ENCODE results near the gene CHL1. TPM values are rescaled to one million over a fixed set of nuclear protein-coding genes. Genes with fewer than 3 reads are reported as not detected.

The CHL1 gene
- total and polyA plus RNA-seq, 2 experiments from 2014 or later, result not detected

- no peaks in the 10 kb centered on the region for H3K79me2 ChIP-seq (ENCODE audit: insufficient read depth)
- H4K20me1 ChIP-seq (ENCODE audit: insufficient read depth), result no peaks in the 10 kb centered on the region
- H3K9me2 ChIP-seq (ENCODE audit: insufficient read depth), result no peaks in the 10 kb centered on the region
- in situ Hi-C loops (cut with MboI), result no loop called here
- no peaks in the 10 kb centered on the region for H3K27me3 ChIP-seq (replicated peaks; ENCODE audit: insufficient read depth)
- WGBS, 2 experiments (ENCODE audit: low coverage in 1 of 2, low lambda C conversion rate in 2 of 2, missing lambda C conversion rate in 2 of 2), result 20 to 26% methylated on average over 5 of the region's 5 CpGs
- no peaks in the 10 kb centered on the region for H3F3A ChIP-seq (ENCODE audit: insufficient read depth)
- H3K27ac ChIP-seq, result no peak overlapping the region
- no peak overlapping the region for H3K4me3 ChIP-seq
- no peak overlapping the region for H3K4me2 ChIP-seq (ENCODE audit: unreplicated experiment)
- no peak for TF ChIP-seq EZH2phosphoT487 (IDR thresholded peaks at IDR 0.05; ENCODE audit: insufficient read depth, low read depth)
- no peak for TF ChIP-seq EZH2 (IDR thresholded peaks at IDR 0.05; ENCODE audit: insufficient read depth, poor library complexity, severe bottlenecking)
- no peak overlapping the region for H2AFZ ChIP-seq
- no peak for DNase-seq
- H3K9me3 ChIP-seq (ENCODE audit: low read depth), result no peaks in the 10 kb centered on the region
- H3K36me3 ChIP-seq (ENCODE audit: low read depth), result no peaks in the 10 kb centered on the region
- no peaks in the 10 kb centered on the region for H3K4me1 ChIP-seq (ENCODE audit: insufficient read depth)
- no peak overlapping the region for H3K9ac ChIP-seq
These were observed 138.7 kb downstream of the CHL1 start for GRCh38 chr3:335240-335639.

- no peak overlapping the region for H3K4me3 ChIP-seq
- H3K4me2 ChIP-seq (ENCODE audit: unreplicated experiment), result no peak overlapping the region
- no peaks in the 10 kb centered on the region for H3K36me3 ChIP-seq (ENCODE audit: low read depth)
- H3K9me2 ChIP-seq (ENCODE audit: insufficient read depth), result no peaks in the 10 kb centered on the region
- no peaks in the 10 kb centered on the region for H4K20me1 ChIP-seq (ENCODE audit: insufficient read depth)
- H3K9ac ChIP-seq, result no peak overlapping the region
- WGBS, 2 experiments (ENCODE audit: low coverage in 1 of 2, low lambda C conversion rate in 2 of 2, missing lambda C conversion rate in 2 of 2), result 40 to 42% methylated on average over 5 of the region's 5 CpGs
- H3F3A ChIP-seq (ENCODE audit: insufficient read depth), result no peaks in the 10 kb centered on the region
- no peak for DNase-seq
- H3K4me1 ChIP-seq (ENCODE audit: insufficient read depth), result no peaks in the 10 kb centered on the region
- H3K27me3 ChIP-seq (replicated peaks; ENCODE audit: insufficient read depth), result no peaks in the 10 kb centered on the region
- no peak overlapping the region for H3K27ac ChIP-seq
- H3K9me3 ChIP-seq (ENCODE audit: low read depth), result no peaks in the 10 kb centered on the region
- H3K79me2 ChIP-seq (ENCODE audit: insufficient read depth), result no peaks in the 10 kb centered on the region
- H2AFZ ChIP-seq, result no peak overlapping the region
- TF ChIP-seq EZH2 (IDR thresholded peaks at IDR 0.05; ENCODE audit: insufficient read depth, poor library complexity, severe bottlenecking) (no peak), EZH2phosphoT487 (IDR thresholded peaks at IDR 0.05; ENCODE audit: insufficient read depth, low read depth) (no peak)
- in situ Hi-C loops (cut with MboI), result no loop called here
These were observed 142.8 kb downstream of the CHL1 start for GRCh38 chr3:339351-339750.

- TF ChIP-seq EZH2phosphoT487 (IDR thresholded peaks at IDR 0.05; ENCODE audit: insufficient read depth, low read depth) (no peak), EZH2 (IDR thresholded peaks at IDR 0.05; ENCODE audit: insufficient read depth, poor library complexity, severe bottlenecking) (no peak)
- Histone ChIP-seq H3F3A (ENCODE audit: insufficient read depth) (no peaks in the 10 kb centered on the region), H3K36me3 (ENCODE audit: low read depth) (no peaks in the 10 kb centered on the region), H3K9ac (no peak overlapping the region), H3K4me3 (no peak overlapping the region), H3K27me3 (replicated peaks; ENCODE audit: insufficient read depth) (no peaks in the 10 kb centered on the region), H4K20me1 (ENCODE audit: insufficient read depth) (no peaks in the 10 kb centered on the region), H3K9me3 (ENCODE audit: low read depth) (no peaks in the 10 kb centered on the region), H3K27ac (no peak overlapping the region), H3K9me2 (ENCODE audit: insufficient read depth) (no peaks in the 10 kb centered on the region), H3K4me2 (ENCODE audit: unreplicated experiment) (no peak overlapping the region), H2AFZ (no peak overlapping the region), H3K4me1 (ENCODE audit: insufficient read depth) (no peaks in the 10 kb centered on the region), H3K79me2 (ENCODE audit: insufficient read depth) (no peaks in the 10 kb centered on the region)
- in situ Hi-C loops (cut with MboI), result no loop called here
- WGBS, 2 experiments (ENCODE audit: low coverage in 1 of 2, low lambda C conversion rate in 2 of 2, missing lambda C conversion rate in 2 of 2), result 27 to 30% methylated on average over 4 of the region's 4 CpGs
- no peak for DNase-seq
These were observed 145.4 kb downstream of the CHL1 start for GRCh38 chr3:341998-342397.

GRCh38 chr3:346186-346585, 149.6 kb downstream of the CHL1 start:
- Histone ChIP-seq H3F3A (ENCODE audit: insufficient read depth) (no peaks in the 10 kb centered on the region), H3K9me2 (ENCODE audit: insufficient read depth) (no peaks in the 10 kb centered on the region), H3K9me3 (ENCODE audit: low read depth) (no peaks in the 10 kb centered on the region), H3K27ac (no peak overlapping the region), H3K9ac (no peak overlapping the region), H3K4me1 (ENCODE audit: insufficient read depth) (no peaks in the 10 kb centered on the region), H3K27me3 (replicated peaks; ENCODE audit: insufficient read depth) (no peaks in the 10 kb centered on the region), H3K36me3 (ENCODE audit: low read depth) (no peaks in the 10 kb centered on the region), H3K4me2 (ENCODE audit: unreplicated experiment) (no peak overlapping the region), H3K4me3 (no peak overlapping the region), H3K79me2 (ENCODE audit: insufficient read depth) (no peaks in the 10 kb centered on the region), H4K20me1 (ENCODE audit: insufficient read depth) (no peaks in the 10 kb centered on the region), H2AFZ (no peak overlapping the region)
- 67 to 80% methylated on average over 1 of the region's 1 CpG for WGBS, 2 experiments (ENCODE audit: low coverage in 1 of 2, low lambda C conversion rate in 2 of 2, missing lambda C conversion rate in 2 of 2)
- TF ChIP-seq EZH2phosphoT487 (IDR thresholded peaks at IDR 0.05; ENCODE audit: insufficient read depth, low read depth) (no peak), EZH2 (IDR thresholded peaks at IDR 0.05; ENCODE audit: insufficient read depth, poor library complexity, severe bottlenecking) (no peak)
- in situ Hi-C loops (cut with MboI), result no loop called here
- DNase-seq, result no peak

DNA sequence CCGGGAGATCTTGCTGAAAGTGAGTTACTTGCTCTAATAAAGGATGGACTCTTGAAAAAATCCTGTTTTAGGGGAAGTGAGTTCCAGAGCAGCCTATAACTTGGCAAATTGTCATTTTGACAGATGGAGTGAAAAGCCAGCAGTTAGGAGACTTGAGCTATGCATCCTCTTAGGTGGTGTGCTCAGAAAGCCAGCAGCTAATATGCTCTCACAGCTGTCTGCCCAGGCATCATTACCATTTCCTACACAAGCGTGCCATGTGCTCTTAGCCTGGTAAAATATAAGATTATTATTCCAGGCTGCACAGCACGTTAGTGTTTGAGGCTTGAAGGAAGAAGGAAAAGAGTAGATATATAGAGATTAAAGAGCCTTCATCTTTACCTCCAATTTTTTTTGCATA, 151.0 kb downstream of the CHL1 start:
- H3F3A ChIP-seq (ENCODE audit: insufficient read depth), result no peaks in the 10 kb centered on the region
- in situ Hi-C loops (cut with MboI), result no loop called here
- no peaks in the 10 kb centered on the region for H3K36me3 ChIP-seq (ENCODE audit: low read depth)
- TF ChIP-seq EZH2 (IDR thresholded peaks at IDR 0.05; ENCODE audit: insufficient read depth, poor library complexity, severe bottlenecking) (no peak), EZH2phosphoT487 (IDR thresholded peaks at IDR 0.05; ENCODE audit: insufficient read depth, low read depth) (no peak)
- no peak overlapping the region for H3K9ac ChIP-seq
- H3K27me3 ChIP-seq (replicated peaks; ENCODE audit: insufficient read depth), result no peaks in the 10 kb centered on the region
- H3K9me3 ChIP-seq (ENCODE audit: low read depth), result no peaks in the 10 kb centered on the region
- no peak overlapping the region for H2AFZ ChIP-seq
- no peaks in the 10 kb centered on the region for H3K79me2 ChIP-seq (ENCODE audit: insufficient read depth)
- no peak overlapping the region for H3K4me3 ChIP-seq
- no peaks in the 10 kb centered on the region for H3K9me2 ChIP-seq (ENCODE audit: insufficient read depth)
- no peaks in the 10 kb centered on the region for H4K20me1 ChIP-seq (ENCODE audit: insufficient read depth)
- no peaks in the 10 kb centered on the region for H3K4me1 ChIP-seq (ENCODE audit: insufficient read depth)
- whole genome bisulfite sequencing, 2 experiments (ENCODE audit: low coverage in 1 of 2, low lambda C conversion rate in 2 of 2, missing lambda C conversion rate in 2 of 2), result 64 to 67% methylated on average over 3 of the region's 3 CpGs
- no peak overlapping the region for H3K4me2 ChIP-seq (ENCODE audit: unreplicated experiment)
- no peak overlapping the region for H3K27ac ChIP-seq
- DNase-seq, result no peak
